ENCODE data around the gene HDLBP. TPM values are rescaled to one million over a fixed set of nuclear protein-coding genes. Genes with fewer than 3 reads are reported as not detected.
A peak's percentile ranks its signal among the peaks of the same experiment; 100 is the strongest.

The HDLBP gene, protein sequence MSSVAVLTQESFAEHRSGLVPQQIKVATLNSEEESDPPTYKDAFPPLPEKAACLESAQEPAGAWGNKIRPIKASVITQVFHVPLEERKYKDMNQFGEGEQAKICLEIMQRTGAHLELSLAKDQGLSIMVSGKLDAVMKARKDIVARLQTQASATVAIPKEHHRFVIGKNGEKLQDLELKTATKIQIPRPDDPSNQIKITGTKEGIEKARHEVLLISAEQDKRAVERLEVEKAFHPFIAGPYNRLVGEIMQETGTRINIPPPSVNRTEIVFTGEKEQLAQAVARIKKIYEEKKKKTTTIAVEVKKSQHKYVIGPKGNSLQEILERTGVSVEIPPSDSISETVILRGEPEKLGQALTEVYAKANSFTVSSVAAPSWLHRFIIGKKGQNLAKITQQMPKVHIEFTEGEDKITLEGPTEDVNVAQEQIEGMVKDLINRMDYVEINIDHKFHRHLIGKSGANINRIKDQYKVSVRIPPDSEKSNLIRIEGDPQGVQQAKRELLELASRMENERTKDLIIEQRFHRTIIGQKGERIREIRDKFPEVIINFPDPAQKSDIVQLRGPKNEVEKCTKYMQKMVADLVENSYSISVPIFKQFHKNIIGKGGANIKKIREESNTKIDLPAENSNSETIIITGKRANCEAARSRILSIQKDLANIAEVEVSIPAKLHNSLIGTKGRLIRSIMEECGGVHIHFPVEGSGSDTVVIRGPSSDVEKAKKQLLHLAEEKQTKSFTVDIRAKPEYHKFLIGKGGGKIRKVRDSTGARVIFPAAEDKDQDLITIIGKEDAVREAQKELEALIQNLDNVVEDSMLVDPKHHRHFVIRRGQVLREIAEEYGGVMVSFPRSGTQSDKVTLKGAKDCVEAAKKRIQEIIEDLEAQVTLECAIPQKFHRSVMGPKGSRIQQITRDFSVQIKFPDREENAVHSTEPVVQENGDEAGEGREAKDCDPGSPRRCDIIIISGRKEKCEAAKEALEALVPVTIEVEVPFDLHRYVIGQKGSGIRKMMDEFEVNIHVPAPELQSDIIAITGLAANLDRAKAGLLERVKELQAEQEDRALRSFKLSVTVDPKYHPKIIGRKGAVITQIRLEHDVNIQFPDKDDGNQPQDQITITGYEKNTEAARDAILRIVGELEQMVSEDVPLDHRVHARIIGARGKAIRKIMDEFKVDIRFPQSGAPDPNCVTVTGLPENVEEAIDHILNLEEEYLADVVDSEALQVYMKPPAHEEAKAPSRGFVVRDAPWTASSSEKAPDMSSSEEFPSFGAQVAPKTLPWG (N-terminal part only)
- total RNA-seq (2014; rRNA removed; shearing (Covaris generic)): 403 and 467 TPM in 2 replicates

DNA sequence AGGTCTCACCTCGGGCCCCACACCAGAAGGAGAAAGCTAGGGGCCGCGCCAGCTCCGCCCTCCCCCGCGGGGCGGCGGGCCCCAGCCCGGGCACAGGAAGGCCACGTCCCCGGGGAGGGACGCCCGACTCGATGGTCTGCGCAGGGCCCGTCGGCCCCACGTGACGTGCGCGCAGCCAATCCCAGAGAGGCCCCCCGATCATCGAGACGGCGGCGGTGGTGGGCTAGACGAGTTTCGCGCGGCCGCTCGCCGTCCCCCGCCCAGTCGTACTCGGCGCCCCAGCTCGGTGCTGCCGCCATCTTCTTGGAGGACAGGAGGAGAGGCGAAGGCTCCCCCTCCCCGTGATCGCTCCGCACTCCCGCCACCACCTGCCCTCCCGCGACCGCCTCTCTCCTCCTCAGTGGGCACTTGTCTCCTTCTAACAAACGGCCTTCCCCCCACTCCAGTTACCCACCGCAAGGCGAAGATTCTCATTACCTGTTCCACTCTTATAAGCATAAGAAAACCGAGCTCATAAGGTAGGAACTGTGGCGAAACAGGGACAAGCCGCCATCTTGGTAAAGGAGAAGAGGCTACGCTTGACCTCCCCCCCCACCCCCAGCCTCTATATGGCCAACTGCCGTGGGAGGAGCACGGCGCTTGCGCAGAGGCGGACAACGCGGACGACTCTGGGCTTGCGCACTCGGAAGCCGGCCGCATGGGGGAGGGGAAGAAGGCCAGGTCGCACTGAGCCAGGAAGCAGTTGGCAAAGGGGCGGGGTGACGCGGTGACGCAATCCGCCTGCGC lies at the start of gene HDLBP:
HDLBP (minus strand) TSS at position 580 of the 786 bp plus-strand sequence. CDS start 48,803 bp downstream, outside the sequence.
- peak; percentile 97 for DNase-seq (ENCODE audit: low read depth)

DNA sequence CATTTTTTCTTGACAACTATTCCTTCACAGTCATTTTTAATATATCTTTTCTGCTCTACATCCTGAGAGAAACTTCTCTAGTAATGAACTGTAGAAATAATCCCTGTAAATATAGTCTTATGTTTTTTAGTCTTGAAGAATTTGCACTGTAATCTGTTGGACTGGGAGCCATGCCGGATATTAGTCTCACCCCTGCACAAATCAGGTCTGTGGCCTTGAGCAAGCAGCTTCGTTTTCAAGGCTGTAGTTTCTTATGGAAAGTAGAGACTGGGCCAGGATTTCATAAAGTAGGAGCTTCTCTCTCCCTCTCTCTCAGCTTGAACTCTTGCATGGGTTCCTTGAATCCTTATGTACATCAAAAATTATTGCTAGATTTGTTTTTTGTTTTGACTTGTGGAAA lies 49.3 kb upstream of the HDLBP start:
- no peak for DNase-seq (ENCODE audit: low read depth)

DNA sequence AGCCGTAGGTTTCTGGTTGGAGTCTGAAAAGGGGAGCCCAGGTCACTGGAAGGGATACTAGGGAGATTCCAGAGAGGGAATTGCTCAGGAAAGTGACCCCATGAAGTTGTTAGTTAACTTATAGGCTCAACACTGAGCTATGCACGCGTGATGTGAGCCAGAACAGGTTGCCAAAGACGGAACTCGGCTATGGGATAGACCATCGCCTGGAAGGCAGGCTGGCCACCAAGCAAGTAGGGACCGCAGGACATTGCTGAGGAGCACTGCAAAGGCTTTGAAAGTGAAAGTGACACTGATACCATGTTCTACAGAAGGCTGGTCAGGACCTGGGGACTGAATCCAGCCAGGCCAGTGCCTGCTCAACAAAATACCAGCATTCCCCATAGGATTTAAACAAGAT lies 48.0 kb upstream of the HDLBP start:
- DNase-seq (ENCODE audit: low read depth): no peak

DNA sequence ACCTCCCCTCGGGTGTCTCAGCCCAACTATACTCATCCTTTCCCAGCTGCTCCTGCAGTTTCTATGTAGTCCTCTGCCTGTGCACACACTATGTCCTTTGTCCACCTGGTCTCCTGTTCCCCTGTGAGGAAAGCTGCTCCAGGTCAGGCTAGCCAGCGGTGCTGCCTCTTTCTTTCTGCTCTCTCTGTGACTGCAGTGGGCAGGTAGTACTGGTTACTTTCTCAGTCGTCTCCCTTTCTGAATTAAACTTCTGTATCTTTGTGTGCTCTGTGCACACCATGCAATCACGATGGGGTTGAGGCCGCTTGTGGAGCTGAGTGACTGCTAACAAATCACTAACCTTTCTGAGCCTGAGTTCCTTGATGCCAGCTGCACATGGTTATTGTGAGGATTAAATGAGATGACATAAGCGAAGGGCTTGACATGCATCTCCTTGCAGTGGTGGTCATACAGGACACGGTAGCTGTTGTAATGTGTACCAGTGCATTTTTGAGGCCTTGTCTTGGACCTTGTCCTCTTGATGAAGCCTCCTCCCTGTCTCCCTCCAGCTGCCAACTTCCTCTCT lies 44.1 kb upstream of the HDLBP start:
- DNase-seq (ENCODE audit: low read depth): no peak

DNA sequence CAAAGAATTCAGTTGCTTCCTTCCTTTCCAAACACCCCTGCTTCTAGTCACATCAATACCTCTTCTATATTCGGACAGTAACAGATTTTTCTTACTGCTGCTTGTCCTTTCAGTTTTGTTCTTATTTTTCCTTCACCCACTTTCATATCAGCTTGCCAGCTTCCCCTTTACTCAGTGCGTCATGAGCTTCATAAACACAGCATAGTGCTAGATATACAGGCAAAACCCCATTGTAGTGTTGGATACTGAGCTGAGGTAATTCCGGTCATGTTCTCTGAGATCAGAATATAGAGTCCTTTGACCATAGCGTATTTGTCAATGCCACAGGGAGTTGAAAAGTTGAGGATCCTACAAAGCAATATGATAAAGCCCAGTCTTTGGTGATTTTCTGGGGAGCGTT lies 43.0 kb upstream of the HDLBP start:
- peak; percentile 28 for DNase-seq (ENCODE audit: low read depth)

DNA sequence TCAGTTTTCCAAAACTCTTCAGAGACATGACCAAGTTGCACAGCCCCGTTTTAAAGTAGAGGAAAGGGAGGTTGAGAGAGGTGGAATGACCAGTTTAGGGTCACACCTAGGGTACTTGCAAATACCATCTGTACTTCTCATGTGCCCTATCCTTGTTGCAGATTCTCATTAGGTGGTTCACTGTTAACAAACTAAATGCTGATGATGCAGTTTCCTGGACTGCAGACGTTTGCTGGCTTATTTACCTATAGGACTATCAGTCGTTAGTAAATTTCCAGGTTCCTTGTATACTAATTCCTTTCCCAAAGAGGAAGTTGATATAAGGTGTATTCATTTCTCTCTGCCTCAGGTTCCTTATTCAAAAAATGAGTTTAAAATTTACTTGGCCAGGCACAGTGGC lies 42.1 kb upstream of the HDLBP start:
- DNase-seq (ENCODE audit: low read depth): no peak

DNA sequence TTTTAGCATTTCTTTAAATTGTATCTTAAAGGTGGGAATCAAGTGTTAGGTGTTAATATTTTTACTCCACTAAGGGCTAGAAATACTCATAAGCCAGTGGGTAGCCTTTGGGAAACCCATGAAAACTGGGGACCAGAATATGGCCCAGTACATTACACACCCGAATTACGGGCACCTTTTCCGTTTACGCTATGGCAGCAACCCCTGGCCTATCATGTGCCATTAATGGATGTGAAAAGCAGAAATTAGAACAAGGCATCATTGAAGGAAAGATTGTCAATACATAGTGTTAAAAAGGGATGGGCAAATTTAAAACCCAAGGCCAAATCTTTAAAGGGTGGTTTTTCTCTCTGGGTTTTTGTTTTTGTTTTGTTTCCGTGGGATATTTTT lies 41.4 kb upstream of the HDLBP start:
- no peak for DNase-seq (ENCODE audit: low read depth)

DNA sequence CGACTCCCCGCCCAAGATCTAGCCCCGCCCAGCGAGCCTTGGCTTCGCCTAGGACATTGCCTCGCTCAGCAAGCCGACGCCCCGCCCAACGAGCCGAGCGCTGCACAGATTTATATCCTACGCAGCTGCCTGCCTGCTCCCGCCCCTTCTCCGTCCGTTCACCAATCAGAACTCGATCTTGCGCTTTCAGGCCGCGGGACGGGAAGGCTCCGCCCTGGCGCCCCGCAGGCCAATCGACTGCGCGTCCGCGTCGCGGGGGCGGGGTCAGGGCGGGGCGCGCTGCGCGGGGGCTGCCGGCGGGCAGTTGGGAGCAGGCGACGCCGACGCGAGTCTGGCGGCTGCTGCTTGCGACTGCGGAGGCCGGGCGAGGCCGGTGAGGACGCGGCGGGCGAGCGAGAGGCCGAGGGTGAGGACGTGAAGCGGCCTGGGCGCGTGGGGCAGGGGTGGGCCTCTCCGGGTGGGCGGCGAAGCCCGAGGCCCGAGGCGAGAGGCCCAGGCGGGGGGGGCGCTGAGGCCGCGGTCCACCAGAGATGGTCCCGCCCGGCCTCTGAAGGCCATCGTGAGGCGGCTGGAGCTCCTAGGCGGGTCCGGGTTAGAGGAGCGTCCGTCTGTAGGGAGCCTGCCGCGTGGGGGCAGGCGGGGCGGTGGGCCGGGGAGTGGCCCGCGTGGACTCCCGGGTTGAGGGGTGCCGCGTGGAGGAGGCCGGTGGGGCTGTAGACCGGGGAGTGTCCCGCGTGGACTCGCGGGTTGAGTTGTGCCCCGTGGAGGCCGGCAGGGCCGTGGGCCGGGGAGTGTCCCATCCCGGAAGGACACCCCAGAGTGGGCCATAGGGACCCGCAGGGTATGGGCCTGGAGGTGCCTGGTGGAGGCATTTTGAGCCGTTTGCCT lies 40.8 kb upstream of the HDLBP start, which contains the start of gene FARP2:
FARP2 (plus strand) TSS at position 303 of the 888 bp plus-strand sequence. CDS start 16,823 bp downstream, outside the sequence.
- peak; percentile 96 for DNase-seq (ENCODE audit: low read depth)

DNA sequence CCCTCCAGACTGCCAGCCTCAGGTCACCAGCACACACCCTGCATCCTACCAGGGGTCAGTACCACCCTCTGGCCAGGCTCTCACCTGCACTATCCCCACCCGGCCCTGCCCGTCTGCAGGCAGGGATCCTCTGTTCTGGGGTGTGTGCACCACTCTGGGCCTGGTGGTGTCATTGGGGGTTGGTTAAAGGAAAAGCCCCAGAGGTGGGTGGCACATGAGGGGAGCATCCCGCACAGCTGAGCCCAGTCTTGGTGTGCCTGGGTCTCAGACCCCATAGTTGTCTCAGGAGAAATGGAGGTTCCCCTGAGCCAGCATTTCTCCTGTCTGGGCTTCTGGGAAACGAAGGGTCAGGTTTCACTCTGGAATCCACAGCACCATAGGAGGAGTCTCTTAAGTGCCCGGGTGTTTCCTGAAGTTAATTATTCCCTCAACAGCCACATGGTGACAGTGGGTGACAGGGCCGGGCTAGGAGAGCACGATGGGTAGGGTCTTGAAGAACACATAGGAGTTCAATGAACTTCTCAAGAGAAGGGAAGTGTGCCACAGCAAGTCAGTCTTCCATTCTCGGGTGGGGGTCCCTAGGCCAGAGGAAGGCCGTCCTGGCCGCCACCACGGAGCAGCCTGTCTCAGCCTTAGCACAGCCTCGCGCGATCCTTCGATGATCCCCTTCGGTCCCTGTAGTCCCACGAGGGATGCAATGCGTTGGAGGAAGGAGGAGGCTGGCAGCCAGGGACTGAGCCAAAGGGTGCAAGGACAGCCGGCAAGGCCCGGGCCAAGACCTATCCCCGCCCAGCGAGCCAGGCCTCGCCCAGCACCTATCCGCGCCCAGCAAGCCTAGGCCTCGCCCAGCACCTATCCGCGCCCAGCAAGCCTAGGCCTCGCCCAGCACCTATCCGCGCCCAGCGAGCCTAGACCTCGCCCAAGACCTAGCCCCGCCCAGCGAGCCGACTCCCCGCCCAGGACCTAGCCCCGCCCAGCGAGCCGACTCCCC lies 39.5 kb upstream of the HDLBP start:
- DNase-seq (ENCODE audit: low read depth): peak; percentile 63

DNA sequence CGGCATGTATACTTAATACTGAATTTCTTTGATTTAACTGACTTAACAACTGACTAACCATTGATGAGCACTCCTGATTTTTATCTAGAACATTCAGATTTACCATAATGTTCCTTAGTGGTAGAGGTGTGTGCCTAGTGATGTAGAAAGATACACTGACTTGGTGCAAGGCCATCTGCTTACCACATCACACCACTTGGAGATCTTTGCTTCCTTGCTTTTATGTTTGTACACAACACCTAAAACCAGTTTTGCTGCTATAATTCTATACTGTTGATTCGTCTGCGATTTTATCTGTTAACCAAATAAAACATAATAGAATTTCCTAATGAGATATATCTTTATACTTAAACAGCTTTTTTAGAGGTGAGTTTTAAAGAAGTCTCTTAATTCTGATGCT lies 36.8 kb upstream of the HDLBP start:
- DNase-seq (ENCODE audit: low read depth): no peak

DNA sequence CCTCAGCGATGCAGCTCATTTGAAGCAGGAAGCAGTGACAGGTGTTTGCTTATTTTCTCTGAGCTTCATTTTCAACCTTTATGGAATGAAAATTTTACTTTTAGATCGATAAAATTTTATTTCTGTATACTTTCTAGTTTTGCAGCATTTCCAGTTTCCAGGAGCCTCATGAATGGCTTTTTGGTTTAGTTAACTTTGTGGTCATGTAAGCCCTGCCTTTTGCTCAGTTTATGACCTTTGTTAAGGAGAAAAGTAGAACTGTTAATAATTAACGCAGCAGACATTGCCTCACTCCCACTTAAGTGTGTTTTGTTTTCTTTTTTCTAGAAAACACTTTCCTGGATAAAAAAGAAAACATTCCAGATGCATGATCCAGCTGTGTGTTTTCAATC lies 36.2 kb upstream of the HDLBP start:
- no peak for DNase-seq (ENCODE audit: low read depth)

DNA sequence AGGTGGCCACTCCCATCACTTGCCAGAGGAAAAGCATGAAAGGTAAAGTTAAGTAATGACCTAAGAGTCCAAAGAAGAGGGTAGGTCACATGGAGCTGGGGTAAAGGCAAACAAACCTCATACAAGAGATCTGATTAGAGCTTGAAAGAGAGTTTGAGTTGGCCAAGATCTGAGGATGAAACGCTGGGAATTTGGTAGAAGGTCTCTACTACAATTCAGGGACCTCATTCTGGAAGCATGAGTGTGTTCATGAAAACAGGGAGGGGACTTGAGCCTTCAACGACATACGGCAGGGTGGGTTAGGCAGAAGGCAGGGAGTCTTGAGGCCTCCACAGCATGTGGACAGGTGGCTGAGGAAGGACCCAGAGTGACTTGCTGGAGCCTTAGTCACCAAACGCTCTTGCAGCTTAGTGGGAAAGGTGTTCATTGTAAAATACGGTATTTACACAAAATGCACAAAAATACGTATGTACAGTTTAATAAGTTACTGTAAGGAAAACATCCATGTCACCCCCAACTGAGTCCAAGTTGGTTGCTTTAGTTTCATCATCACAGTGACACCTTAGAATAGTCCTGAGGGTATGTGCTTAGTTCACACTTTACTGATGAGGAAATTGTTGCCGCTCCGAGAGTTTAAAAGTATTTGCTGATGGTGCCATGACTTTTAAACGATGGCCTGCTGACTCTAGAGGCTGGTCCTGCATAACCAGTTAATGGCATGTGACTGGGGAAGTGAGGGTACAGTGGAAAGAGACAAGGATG lies 35.6 kb upstream of the HDLBP start:
- DNase-seq (ENCODE audit: low read depth): no peak

DNA sequence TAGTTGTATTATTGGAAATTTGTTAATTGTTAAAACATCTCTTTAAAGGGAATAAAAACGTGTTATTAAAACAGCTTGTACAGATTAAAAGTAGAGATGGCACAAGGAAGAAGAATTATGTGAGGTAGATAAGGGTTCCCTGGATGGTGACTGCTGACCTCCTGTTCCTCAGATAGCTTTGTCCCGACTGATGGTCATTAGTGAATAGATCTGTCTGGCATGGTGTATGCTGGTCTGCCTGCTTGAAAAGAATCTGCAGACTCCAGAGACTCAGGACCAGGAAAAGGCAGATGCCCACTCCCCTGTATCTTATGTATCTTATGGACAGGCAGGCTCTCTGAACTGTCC lies 35.0 kb upstream of the HDLBP start:
- DNase-seq (ENCODE audit: low read depth): no peak

DNA sequence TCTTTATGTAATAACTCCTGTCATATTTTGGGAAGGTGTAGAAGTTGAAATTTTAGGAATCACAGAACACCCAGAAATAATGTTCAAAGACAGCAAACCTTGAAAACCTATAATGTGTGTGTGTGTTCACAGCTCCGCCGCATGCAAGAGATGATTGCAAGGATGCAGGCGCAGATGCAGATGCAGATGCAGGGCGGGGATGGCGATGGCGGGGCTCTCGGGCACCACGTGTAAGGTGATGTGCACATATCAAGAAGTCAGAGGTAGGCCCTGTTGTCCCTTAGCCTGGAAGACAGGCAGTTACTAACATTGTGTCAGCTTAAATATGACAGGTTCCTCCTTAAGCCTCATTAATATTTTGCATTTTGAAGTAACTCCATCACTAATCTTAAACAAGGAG lies 34.5 kb upstream of the HDLBP start:
- DNase-seq (ENCODE audit: low read depth): no peak

DNA sequence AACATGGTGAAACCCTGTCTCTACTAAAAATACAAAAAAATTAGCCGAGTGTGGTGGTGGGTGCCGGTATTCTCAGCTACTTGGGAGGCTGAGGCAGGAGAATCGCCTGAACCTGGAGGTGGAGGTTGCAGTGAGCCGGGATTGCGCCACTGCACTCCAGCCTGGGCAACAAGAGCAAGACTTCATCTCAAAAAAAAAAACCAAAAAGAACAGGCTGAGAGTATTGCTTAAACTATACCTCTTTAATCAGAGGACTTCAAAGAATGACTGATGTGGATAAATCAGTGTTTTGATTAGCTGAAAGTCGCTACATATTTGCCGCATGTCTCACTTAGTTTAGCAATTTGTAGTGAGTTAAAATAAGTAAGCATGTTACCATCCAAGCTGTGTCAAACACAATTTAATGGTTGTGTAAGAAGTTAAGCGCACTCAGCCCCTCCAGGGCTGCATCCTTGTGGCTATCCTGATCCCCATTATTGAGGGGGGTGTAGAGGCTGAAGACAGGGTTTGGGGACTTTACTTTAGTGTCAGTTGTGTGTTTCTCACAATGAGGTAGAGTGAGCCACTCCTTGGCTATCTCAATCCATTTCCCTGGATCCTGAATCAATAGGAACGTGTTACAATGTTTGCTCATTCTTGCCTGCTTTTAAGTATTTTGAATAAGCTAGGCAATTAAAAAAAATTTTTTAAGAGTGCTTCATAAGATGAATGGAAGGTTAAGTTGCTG lies 29.6 kb upstream of the HDLBP start:
- no peak for DNase-seq (ENCODE audit: low read depth)

DNA sequence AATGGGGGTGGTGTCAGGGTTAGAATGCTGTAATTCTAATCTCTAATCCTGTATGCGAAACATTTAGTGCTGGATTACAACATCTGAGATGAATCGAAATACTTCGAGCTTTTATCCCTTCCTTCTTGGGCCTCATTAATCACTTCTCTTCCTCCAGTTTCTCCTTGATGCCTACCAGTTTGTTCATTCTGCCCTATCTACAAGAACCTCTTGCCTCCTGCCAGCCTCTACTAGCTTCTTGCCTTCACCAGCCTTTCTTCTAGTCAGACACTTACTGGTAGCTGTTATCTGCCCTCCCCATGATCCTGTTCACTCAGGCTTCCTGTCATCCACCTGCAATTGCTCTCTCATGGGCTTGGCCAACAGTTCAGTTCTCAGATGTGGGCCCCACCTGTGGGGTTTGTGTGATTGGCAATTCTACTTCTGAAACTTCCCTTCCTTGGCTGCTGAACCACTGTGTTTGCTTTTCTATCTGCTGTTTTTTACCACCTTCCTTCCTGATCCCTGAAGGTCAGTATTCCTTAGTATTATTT lies 25.2 kb upstream of the HDLBP start:
- DNase-seq (ENCODE audit: low read depth): no peak
